H1 (cell line): ENCODE results near the gene CAPN1. TPM values are rescaled to one million over a fixed set of nuclear protein-coding genes. Genes with fewer than 3 reads are reported as not detected.
A peak's percentile ranks its signal among the peaks of the same experiment; 100 is the strongest.

Source experiments
- CTCF ChIA-PET: fragments of 300-600 bp; sonication (Branson Sonifier 250); formaldehyde crosslinking; loops from one replicate; lab custom pipeline; 2021; ENCODE audit not compliant: partially characterized antibody; lab: Charles Lee
- POLR2A ChIA-PET: fragments of 300-600 bp; sonication (Branson Sonifier 250); formaldehyde crosslinking; loops from one replicate; lab custom pipeline; 2021; ENCODE audit warnings: inconsistent platforms; ENCODE audit not compliant: partially characterized antibody; lab: Charles Lee
- DNase-seq, 2 experiments: peaks; one replicate each; pipeline versions ENCODE4 v3.0.0 to v3.0.0-alpha.2; 2010 to 2022; ENCODE audit warnings: low spot score in 2 of 2, low read depth in 1 of 2, mixed read lengths in 1 of 2
- FAIRE-seq: peaks from 2 replicates; lab custom pipeline; 2011; peaks lifted over from hg19 to GRCh38; lab: Jason Lieb, UNC
- H2AFZ ChIP-seq: 2 replicates; pipeline ENCODE4 v1.8.1; 2012; ENCODE audit warnings: low read length, inconsistent platforms
- H2AK5ac ChIP-seq: 2 replicates; pipeline ENCODE4 v1.6.1; 2013; ENCODE audit warnings: low read depth, low read length
- H2BK120ac ChIP-seq: replicated peaks from 2 replicates; pipeline ENCODE3; 2013; ENCODE audit warnings: low read depth, low read length, inconsistent platforms
- H2BK12ac ChIP-seq: 2 replicates; pipeline ENCODE4 v1.6.1; 2013; ENCODE audit warnings: low read depth, low read length
- H2BK15ac ChIP-seq: 2 replicates; pipeline ENCODE4 v1.6.1; 2013; ENCODE audit warnings: low read length
- H2BK20ac ChIP-seq: 2 replicates; pipeline ENCODE4 v1.6.1; 2013; ENCODE audit warnings: low read length
- H2BK5ac ChIP-seq: 2 replicates; pipeline ENCODE4 v1.6.1; 2013; ENCODE audit warnings: low read depth, low read length
- H3K14ac ChIP-seq: 2 replicates; pipeline ENCODE4 v1.6.1; 2013; ENCODE audit warnings: inconsistent platforms; ENCODE audit not compliant: insufficient read length
- H3K18ac ChIP-seq: 2 replicates; pipeline ENCODE4 v1.6.1; 2013; ENCODE audit warnings: low read length; ENCODE audit errors: extremely low read depth
- H3K23ac ChIP-seq: 2 replicates; pipeline ENCODE4 v1.6.1; 2013; ENCODE audit warnings: inconsistent platforms; ENCODE audit not compliant: insufficient read length
- H3K23me2 ChIP-seq: 2 replicates; pipeline ENCODE4 v1.6.1; 2013; ENCODE audit warnings: low read depth, low read length
- H3K27ac ChIP-seq: 2 replicates; pipeline ENCODE4 v1.6.1; 2011; ENCODE audit warnings: low read depth, low read length, inconsistent platforms
- H3K27me3 ChIP-seq, 4 experiments: replicated peaks in 1 of 4; 1 replicate in 1 of 4; 2 replicates in 3 of 4; pipeline versions ENCODE4 v1.6.1 to v1.8.1; 2011 to 2013; ENCODE audit warnings: low read length in 3 of 4, mild to moderate bottlenecking in 3 of 4, inconsistent platforms in 2 of 4, mixed read lengths in 2 of 4, moderate library complexity in 1 of 4; ENCODE audit not compliant: control insufficient read depth in 3 of 4, insufficient read depth in 3 of 4; ENCODE audit errors: extremely low read depth in 1 of 4
- H3K36me3 ChIP-seq, 4 experiments: 2 replicates each; pipeline versions ENCODE4 v1.6.1 to v1.8.1; 2011 to 2013; ENCODE audit warnings: mild to moderate bottlenecking in 4 of 4, low read length in 3 of 4, moderate library complexity in 2 of 4, control low read depth in 1 of 4, inconsistent platforms in 1 of 4; ENCODE audit not compliant: insufficient read depth in 4 of 4, control insufficient read depth in 2 of 4
- H3K4ac ChIP-seq: replicated peaks from 2 replicates; pipeline ENCODE3; 2013; ENCODE audit warnings: low read length, low read depth, mixed read lengths, inconsistent platforms; ENCODE audit not compliant: insufficient read length
- H3K4me1 ChIP-seq, 4 experiments: replicated peaks in 1 of 4; 1 replicate in 1 of 4; 2 replicates in 3 of 4; pipeline versions ENCODE4 v1.6.1 to v1.8.1; 2011 to 2013; ENCODE audit warnings: low read length in 3 of 4, inconsistent platforms in 2 of 4, mixed read lengths in 1 of 4; ENCODE audit not compliant: insufficient read depth in 4 of 4, control insufficient read depth in 3 of 4
- H3K4me2 ChIP-seq, 2 experiments: 2 replicates each; pipeline versions ENCODE4 v1.6.1 to v1.8.1; 2011 to 2013; ENCODE audit warnings: low read depth in 2 of 2, low read length in 2 of 2, control low read depth in 1 of 2, inconsistent platforms in 1 of 2, mild to moderate bottlenecking in 1 of 2; ENCODE audit not compliant: insufficient read depth in 1 of 2
- H3K4me3 ChIP-seq, 4 experiments: fragments of 200-600, 300-600 bp in 1 of 4; sonication (generic), shearing (Covaris generic), sonication (Bioruptor Twin) in 1 of 4; 2 replicates each; pipeline versions ENCODE4 v1.5.1 to v1.8.1; 2011 to 2016; ENCODE audit warnings: low read length in 4 of 4, low read depth in 3 of 4, control low read depth in 2 of 4, inconsistent platforms in 2 of 4, mild to moderate bottlenecking in 2 of 4, mixed read lengths in 1 of 4, moderate library complexity in 1 of 4; ENCODE audit not compliant: insufficient read depth in 2 of 4; ENCODE audit errors: extremely low read depth in 1 of 4
- H3K56ac ChIP-seq: replicated peaks from 2 replicates; pipeline ENCODE3; 2013; ENCODE audit warnings: low read depth, mild to moderate bottlenecking, mixed read lengths, low read length, inconsistent platforms; ENCODE audit not compliant: insufficient read length
- H3K79me1 ChIP-seq: 2 replicates; pipeline ENCODE4 v1.6.1; 2013; ENCODE audit warnings: low read depth, low read length, control low read depth
- H3K79me2 ChIP-seq, 2 experiments: 2 replicates each; pipeline versions ENCODE4 v1.6.1 to v1.8.1; 2012 to 2013; ENCODE audit warnings: low read length in 2 of 2, mild to moderate bottlenecking in 2 of 2, inconsistent platforms in 1 of 2; ENCODE audit not compliant: insufficient read depth in 2 of 2, control insufficient read depth in 1 of 2
- H3K9ac ChIP-seq, 4 experiments: replicated peaks in 1 of 4; 1 replicate in 1 of 4; 2 replicates in 3 of 4; pipeline versions ENCODE4 v1.6.1 to v1.8.1; 2011 to 2013; ENCODE audit warnings: low read depth in 3 of 4, low read length in 3 of 4, control low read depth in 2 of 4, mild to moderate bottlenecking in 2 of 4, moderate library complexity in 2 of 4, inconsistent platforms in 1 of 4; ENCODE audit errors: extremely low read depth in 1 of 4
- H3K9me3 ChIP-seq, 2 experiments: 2 replicates each; pipeline versions ENCODE4 v1.6.1 to v1.8.1; 2012 to 2013; ENCODE audit warnings: mild to moderate bottlenecking in 2 of 2, moderate library complexity in 2 of 2, control low read depth in 1 of 2, inconsistent platforms in 1 of 2, low read depth in 1 of 2, low read length in 1 of 2, mixed read lengths in 1 of 2; ENCODE audit not compliant: insufficient read depth in 2 of 2
- H4K20me1 ChIP-seq, 2 experiments: replicated peaks in 1 of 2; 2 replicates each; pipeline versions ENCODE3 to v1.8.1; 2011 to 2013; ENCODE audit warnings: inconsistent platforms in 2 of 2, low read length in 2 of 2, mild to moderate bottlenecking in 1 of 2; ENCODE audit not compliant: insufficient read depth in 2 of 2, control insufficient read depth in 1 of 2
- H4K5ac ChIP-seq: 2 replicates; pipeline ENCODE4 v1.6.1; 2013; ENCODE audit warnings: low read length, low read depth, mixed read lengths, inconsistent platforms; ENCODE audit not compliant: insufficient read length
- H4K8ac ChIP-seq: 2 replicates; pipeline ENCODE4 v1.8.0; 2013; ENCODE audit warnings: mild to moderate bottlenecking, moderate library complexity, low read length, inconsistent platforms; ENCODE audit not compliant: insufficient read depth; ENCODE audit errors: extremely low read depth
- H4K91ac ChIP-seq: replicated peaks from 2 replicates; pipeline ENCODE3; 2013; ENCODE audit warnings: low read length, mixed read lengths, inconsistent platforms; ENCODE audit not compliant: insufficient read length
- TBP ChIP-seq: IDR thresholded peaks from 2 replicates; pipeline ENCODE4 v1.6.1; 2011; ENCODE audit warnings: low read depth, low read length, improper control_type of control experiment
- WGBS, 2 experiments: shearing (Covaris generic) in 1 of 2; methylation state at CpG; one replicate each; pipeline versions ENCODE4 v1.1.6 to v1.1.7; 2013 to 2015; ENCODE audit warnings: low lambda C conversion rate in 2 of 2, mixed read lengths in 2 of 2, inconsistent platforms in 1 of 2, low coverage in 1 of 2, missing lambda C conversion rate in 1 of 2; ENCODE audit not compliant: insufficient replicate concordance in 2 of 2, insufficient coverage in 1 of 2, insufficient read length in 1 of 2; ENCODE audit errors: extremely low coverage in 1 of 2, missing lambda C conversion rate in 1 of 2; 5-methylcytosine and 5-hydroxymethylcytosine counted together
- polyA plus RNA-seq, 7 experiments: library from polyadenylated mRNA; depleted of rRNA in 3 of 7; stranded (reverse) in 5 of 7; unstranded in 2 of 7; fragments of >200 nt in 5 of 7; fragments of 200-250 nt in 2 of 7; gene quantifications; 1 replicate in 5 of 7; 2 replicates in 1 of 7; 4 replicates in 1 of 7; pipeline versions ENCODE4 v1.2.1 to v1.2.3, GENCODE V29; 2011 to 2013; ENCODE audit warnings: missing spikeins in 2 of 7, mixed read lengths in 2 of 7
- total RNA-seq: library from RNA; stranded (reverse); fragmentation: NEBNext Ultra II Directional; extraction: Animal tissue kit (Norgen Biotek cat#: 25700); gene quantifications from 2 replicates; pipeline ENCODE4 v1.2.1, GENCODE V29; 2021

Gene CAPN1
- total and polyA plus RNA-seq, 2 of the 8 experiments (the other 6 are each of a cell fraction or from before 2014, with no cell fraction given), result 194 to 233 TPM

- H3K56ac ChIP-seq, result no peak within 1 kb of the TSS
- H2AFZ ChIP-seq, result peak within 1 kb of the TSS; percentile 72; the same call in 1 of the 2 replicates
- H3K36me3 ChIP-seq, result no peaks in the 10 kb centered on the region
- ChIA-PET CTCF (interaction anchor here (1.0 to 1.3 kb wide), 3 partner anchors 10 to 79 kb away, joined by 3 read pairs; no protein-coding TSS in a partner anchor), POLR2A (interaction anchor here (0.6 to 2.1 kb wide), 8 partner anchors 11 to 432 kb away, joined by 3 to 24 read pairs (median 4); partner anchors contain the start of genes CAPN1, FAU, MRPL49 and SYVN1)
- DNase-seq, result peak in 1 of 2 experiments; percentile 62
- H3K14ac ChIP-seq, result no peak within 1 kb of the TSS
- no peak within 1 kb of the TSS for H3K4ac ChIP-seq
- peak within 1 kb of the TSS; percentile 81; the same call in 1 of the 2 replicates for H2BK15ac ChIP-seq
- H4K8ac ChIP-seq, result 0 out of 2 replicates have a peak within 1 kb of the TSS, but pooled peaks have one; percentile 17
- no peak within 1 kb of the TSS for H3K23ac ChIP-seq
- H3K4me1 ChIP-seq, result peaks cover 0 to 6% (median 1%) of the 10 kb centered on the region in 4 experiments; a peak in 2 of 7 replicates
- no peak within 1 kb of the TSS for H2BK20ac ChIP-seq
- FAIRE-seq, result no peak
- H4K91ac ChIP-seq, result no peak within 1 kb of the TSS
- no peaks in the 10 kb centered on the region for H3K9me3 ChIP-seq
- no peak within 1 kb of the TSS for H3K4me3 ChIP-seq
- H2BK12ac ChIP-seq, result peak within 1 kb of the TSS; percentile 18; the same call in 1 of the 2 replicates
- H3K18ac ChIP-seq, result no peak within 1 kb of the TSS
- WGBS, 2 experiments, result 94% methylated on average over 21 of the region's 21 CpGs; no CpG with 5 or more reads in 1 of the 2 experiments
- no peaks in the 10 kb centered on the region for H3K79me1 ChIP-seq
- no peak within 1 kb of the TSS for H4K5ac ChIP-seq
- no peak within 1 kb of the TSS for H2AK5ac ChIP-seq
- no peak within 1 kb of the TSS for H2BK120ac ChIP-seq
- no peak within 1 kb of the TSS for H3K27ac ChIP-seq
- H3K9ac ChIP-seq, result no peak within 1 kb of the TSS; a peak in 1 of 7 replicates
- H3K27me3 ChIP-seq, result no peaks in the 10 kb centered on the region
- H3K79me2 ChIP-seq, result no peaks in the 10 kb centered on the region
- no peaks in the 10 kb centered on the region; the same call in 1 of the 2 replicates for H3K23me2 ChIP-seq
- no peak within 1 kb of the TSS for H2BK5ac ChIP-seq
- no peaks in the 10 kb centered on the region for H4K20me1 ChIP-seq
- H3K4me2 ChIP-seq, result no peak within 1 kb of the TSS
- TF ChIP-seq TBP, result peak; percentile 84
Observed at GRCh38 chr11:65170058-65170534, 11.6 kb upstream of the CAPN1 start, which contains the start of gene SPDYC. TSS of gene SPDYC (plus strand) at chr11:65170233. CDS start at chr11:65171358, 1,125 bp downstream.
